H9 (cell line): Measurements from ENCODE around the gene MICAL2. TPM values are rescaled to one million over a fixed set of nuclear protein-coding genes. Genes with fewer than 3 reads are reported as not detected.

Experiments
- DNase-seq: peaks from one replicate; pipeline ENCODE4 v3.0.0-alpha.2; 2017
- H2AFZ ChIP-seq: one replicate; pipeline ENCODE4 v1.6.1; 2013; ENCODE audit warnings: mild to moderate bottlenecking, low read length, control low read depth, moderate library complexity
- H2AK5ac ChIP-seq: 2 replicates; pipeline ENCODE4 v1.6.1; 2013; ENCODE audit warnings: low read length, control low read depth, mixed read lengths; ENCODE audit not compliant: insufficient read length
- H2BK120ac ChIP-seq: one replicate; pipeline ENCODE4 v1.6.1; 2013; ENCODE audit warnings: low read depth, mild to moderate bottlenecking, low read length, control low read depth, inconsistent platforms; ENCODE audit not compliant: poor library complexity, severe bottlenecking
- H2BK12ac ChIP-seq: 2 replicates; pipeline ENCODE4 v1.6.1; 2013; ENCODE audit warnings: low read length, control low read depth, mixed read lengths, low read depth; ENCODE audit not compliant: insufficient read length
- H2BK15ac ChIP-seq: 2 replicates; pipeline ENCODE4 v1.6.1; 2013; ENCODE audit warnings: low read depth, low read length, control low read depth
- H2BK20ac ChIP-seq: one replicate; pipeline ENCODE4 v1.6.1; 2013; ENCODE audit warnings: low read depth, mild to moderate bottlenecking, low read length, control low read depth, inconsistent platforms; ENCODE audit not compliant: poor library complexity, severe bottlenecking
- H2BK5ac ChIP-seq: 2 replicates; pipeline ENCODE4 v1.6.1; 2013; ENCODE audit warnings: low read length, control low read depth, mixed read lengths; ENCODE audit not compliant: insufficient read length
- H3K14ac ChIP-seq: 2 replicates; pipeline ENCODE4 v1.6.1; 2013; ENCODE audit warnings: low read length, control low read depth; ENCODE audit not compliant: insufficient read depth
- H3K18ac ChIP-seq: 2 replicates; pipeline ENCODE4 v1.6.1; 2013; ENCODE audit warnings: low read depth, mild to moderate bottlenecking, mixed read lengths, low read length, control low read depth; ENCODE audit not compliant: insufficient read length
- H3K23ac ChIP-seq: 2 replicates; pipeline ENCODE4 v1.6.1; 2013; ENCODE audit warnings: low read length, control low read depth, mixed read lengths, low read depth; ENCODE audit not compliant: insufficient read length
- H3K23me2 ChIP-seq: 2 replicates; pipeline ENCODE4 v1.6.1; 2013; ENCODE audit warnings: low read depth, mild to moderate bottlenecking, mixed read lengths, low read length, control low read depth; ENCODE audit not compliant: insufficient read length, poor library complexity, severe bottlenecking
- H3K27ac ChIP-seq: 2 replicates; pipeline ENCODE4 v1.5.1; 2013; ENCODE audit warnings: low read length, control low read depth, mixed read lengths, low read depth; ENCODE audit not compliant: insufficient read length
- H3K27me3 ChIP-seq: 2 replicates; pipeline ENCODE4 v1.6.1; 2013; ENCODE audit warnings: low read length, control low read depth, inconsistent platforms; ENCODE audit not compliant: insufficient read depth
- H3K4ac ChIP-seq: 2 replicates; pipeline ENCODE4 v1.6.1; 2013; ENCODE audit warnings: low read depth, mild to moderate bottlenecking, control low read depth, inconsistent platforms, low read length, moderate library complexity
- H3K4me1 ChIP-seq: 2 replicates; pipeline ENCODE4 v1.6.1; 2013; ENCODE audit warnings: low read length, control low read depth, inconsistent platforms; ENCODE audit not compliant: insufficient read depth
- H3K4me2 ChIP-seq: 2 replicates; pipeline ENCODE4 v1.6.1; 2013; ENCODE audit warnings: low read length, control low read depth, mixed read lengths; ENCODE audit not compliant: insufficient read length, insufficient read depth
- H3K56ac ChIP-seq: 2 replicates; pipeline ENCODE4 v1.6.1; 2013; ENCODE audit warnings: low read depth, mild to moderate bottlenecking, mixed read lengths, low read length, control low read depth; ENCODE audit not compliant: insufficient read length
- H3K79me1 ChIP-seq: 2 replicates; pipeline ENCODE4 v1.6.1; 2013; ENCODE audit warnings: low read depth, mild to moderate bottlenecking, moderate library complexity, low read length, control low read depth, inconsistent platforms; ENCODE audit not compliant: insufficient read depth, poor library complexity, severe bottlenecking
- H3K79me2 ChIP-seq: 2 replicates; pipeline ENCODE4 v1.6.1; 2013; ENCODE audit warnings: low read length, control low read depth, inconsistent platforms; ENCODE audit not compliant: insufficient read depth
- H3K9ac ChIP-seq: 2 replicates; pipeline ENCODE4 v1.6.1; 2013; ENCODE audit warnings: low read length, control low read depth, mixed read lengths; ENCODE audit not compliant: insufficient read length; ENCODE audit errors: extremely low read depth
- H3K9me3 ChIP-seq: one replicate; pipeline ENCODE4 v1.6.1; 2013; ENCODE audit warnings: low read depth, low read length, inconsistent platforms; ENCODE audit not compliant: control insufficient read depth
- H3T11ph ChIP-seq: one replicate; pipeline ENCODE4 v1.6.1; 2013; ENCODE audit warnings: mild to moderate bottlenecking, low read length, control low read depth, inconsistent platforms
- H4K20me1 ChIP-seq: one replicate; pipeline ENCODE4 v1.6.1; 2013; ENCODE audit not compliant: control insufficient read depth, insufficient read length, insufficient read depth
- H4K5ac ChIP-seq: 2 replicates; pipeline ENCODE4 v1.6.1; 2013; ENCODE audit warnings: low read depth, mild to moderate bottlenecking, mixed read lengths, low read length, control low read depth; ENCODE audit not compliant: insufficient read length
- H4K8ac ChIP-seq: replicated peaks from 2 replicates; pipeline ENCODE4 v1.6.1; 2013; ENCODE audit warnings: low read length, control low read depth, mixed read lengths, low read depth; ENCODE audit not compliant: insufficient read length
- H4K91ac ChIP-seq: 2 replicates; pipeline ENCODE4 v1.6.1; 2013; ENCODE audit warnings: low read depth, mild to moderate bottlenecking, moderate library complexity, mixed read lengths, low read length, control low read depth; ENCODE audit not compliant: insufficient read length
- H3K27ac Mint-ChIP-seq, 3 experiments: 2 replicates in 2 of 3; 3 replicates in 1 of 3; pipeline ENCODE4 v1.8.0; 2020 to 2021; ENCODE audit warnings: mixed read lengths in 3 of 3, mild to moderate bottlenecking in 1 of 3, moderate library complexity in 1 of 3
- H3K27me3 Mint-ChIP-seq: 2 replicates; pipeline ENCODE4 v1.8.0; 2021; ENCODE audit warnings: low read depth, mild to moderate bottlenecking, moderate library complexity, mixed read lengths
- H3K36me3 Mint-ChIP-seq, 3 experiments: 2 replicates in 2 of 3; 3 replicates in 1 of 3; pipeline ENCODE4 v1.8.0; 2020 to 2021; ENCODE audit warnings: low read depth in 3 of 3, mixed read lengths in 3 of 3; ENCODE audit not compliant: insufficient read depth in 1 of 3
- H3K4me1 Mint-ChIP-seq, 2 experiments: 2 replicates each; pipeline ENCODE4 v1.8.0; 2020; ENCODE audit warnings: mixed read lengths in 2 of 2
- H3K4me3 Mint-ChIP-seq, 2 experiments: 2 replicates in 1 of 2; 3 replicates in 1 of 2; pipeline ENCODE4 v1.8.0; 2020 to 2021; ENCODE audit warnings: mild to moderate bottlenecking in 2 of 2, mixed read lengths in 2 of 2, moderate library complexity in 1 of 2
- H3K9me3 Mint-ChIP-seq, 2 experiments: 2 replicates in 1 of 2; 3 replicates in 1 of 2; pipeline ENCODE4 v1.8.0; 2020; ENCODE audit warnings: mild to moderate bottlenecking in 2 of 2, mixed read lengths in 2 of 2, moderate library complexity in 1 of 2
- WGBS: extraction: QIAGEN DNeasy Blood & Tissue Kit; methylation state at CpG from one replicate; pipeline ENCODE4 v1.1.7; 2013; ENCODE audit warnings: missing lambda C conversion rate, low lambda C conversion rate, mixed read lengths; ENCODE audit not compliant: insufficient read length; ENCODE audit errors: extremely low coverage; 5-methylcytosine and 5-hydroxymethylcytosine counted together
- total RNA-seq: library from RNA; stranded (reverse); gene quantifications from 2 replicates; pipeline ENCODE4 v1.2.1, GENCODE V29; 2021
- TF ChIP-seq, protein P1 (sequence below): fragments of 200-600 bp; sonication (generic); conservative IDR thresholded peaks from 3 replicates; pipeline ENCODE4 v1.8.0; 2021; ENCODE audit warnings: antibody characterized with exemption, mild to moderate bottlenecking

The MICAL2 gene
- total RNA-seq, 1 experiment from 2014 or later, result 4.7 TPM

DNA sequence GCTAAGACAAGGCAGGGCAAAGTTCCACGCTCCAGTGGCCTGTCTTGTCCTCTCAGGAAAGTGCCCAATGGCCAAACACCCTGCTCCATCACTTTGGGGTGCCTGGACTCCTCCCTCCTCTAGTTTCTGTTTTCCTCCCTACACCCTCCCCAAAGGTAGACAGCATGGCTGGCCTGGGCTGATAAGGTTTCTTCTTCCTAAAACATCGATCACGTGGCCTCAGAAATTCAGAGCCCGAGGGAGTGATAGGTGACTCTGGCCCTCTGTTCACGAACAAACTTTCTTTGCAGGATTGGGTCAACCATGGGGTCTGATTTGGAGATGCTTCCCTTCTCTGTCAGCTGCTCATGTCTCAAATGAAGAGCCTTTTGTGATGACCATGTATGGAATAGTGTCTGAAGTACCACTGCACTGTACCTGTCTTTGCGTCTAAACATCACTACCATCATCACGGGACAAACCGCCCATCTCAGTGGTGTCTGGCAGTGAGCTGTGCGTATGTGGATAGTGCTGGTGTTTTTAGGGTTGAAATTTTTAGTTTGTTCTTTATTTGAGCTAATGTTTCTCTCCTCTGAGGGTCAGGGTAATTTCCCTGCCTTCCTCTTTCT, 6.1 kb downstream of the MICAL2 start:
- no peak overlapping the region for H2BK15ac ChIP-seq
- H2AFZ ChIP-seq, result no peak overlapping the region
- WGBS, result no CpG with 5 or more reads among the region's 9 CpGs
- H3K9ac ChIP-seq, result no peak overlapping the region
- H2BK5ac ChIP-seq, result no peak overlapping the region
- no peak overlapping the region for H2BK12ac ChIP-seq
- H3K4me3 Mint-ChIP-seq, result no peak overlapping the region
- H3K27ac ChIP-seq, result no peak overlapping the region
- H3T11ph ChIP-seq, result no peak overlapping the region
- H2BK120ac ChIP-seq, result no peak overlapping the region
- no peak overlapping the region; the same call in 1 of the 2 replicates for H3K14ac ChIP-seq
- H3K23ac ChIP-seq, result no peak overlapping the region
- H3K9me3 ChIP-seq, result no peaks in the 10 kb centered on the region
- H3K4me2 ChIP-seq, result no peak overlapping the region
- H2BK20ac ChIP-seq, result no peak overlapping the region
- H4K20me1 ChIP-seq, result no peaks in the 10 kb centered on the region
- H2AK5ac ChIP-seq, result no peak overlapping the region
- H4K8ac ChIP-seq, result no peak overlapping the region
- peaks cover 56% of the 10 kb centered on the region for H3K27me3 Mint-ChIP-seq
- H3K4me1 Mint-ChIP-seq, result peaks cover 11 to 15% of the 10 kb centered on the region in 2 experiments
- no peak overlapping the region for H3K18ac ChIP-seq
- H3K4me1 ChIP-seq, result no peaks in the 10 kb centered on the region
- no peak overlapping the region for H4K5ac ChIP-seq
- H3K79me2 ChIP-seq, result no peaks in the 10 kb centered on the region
- TF ChIP-seq, protein P1, sequence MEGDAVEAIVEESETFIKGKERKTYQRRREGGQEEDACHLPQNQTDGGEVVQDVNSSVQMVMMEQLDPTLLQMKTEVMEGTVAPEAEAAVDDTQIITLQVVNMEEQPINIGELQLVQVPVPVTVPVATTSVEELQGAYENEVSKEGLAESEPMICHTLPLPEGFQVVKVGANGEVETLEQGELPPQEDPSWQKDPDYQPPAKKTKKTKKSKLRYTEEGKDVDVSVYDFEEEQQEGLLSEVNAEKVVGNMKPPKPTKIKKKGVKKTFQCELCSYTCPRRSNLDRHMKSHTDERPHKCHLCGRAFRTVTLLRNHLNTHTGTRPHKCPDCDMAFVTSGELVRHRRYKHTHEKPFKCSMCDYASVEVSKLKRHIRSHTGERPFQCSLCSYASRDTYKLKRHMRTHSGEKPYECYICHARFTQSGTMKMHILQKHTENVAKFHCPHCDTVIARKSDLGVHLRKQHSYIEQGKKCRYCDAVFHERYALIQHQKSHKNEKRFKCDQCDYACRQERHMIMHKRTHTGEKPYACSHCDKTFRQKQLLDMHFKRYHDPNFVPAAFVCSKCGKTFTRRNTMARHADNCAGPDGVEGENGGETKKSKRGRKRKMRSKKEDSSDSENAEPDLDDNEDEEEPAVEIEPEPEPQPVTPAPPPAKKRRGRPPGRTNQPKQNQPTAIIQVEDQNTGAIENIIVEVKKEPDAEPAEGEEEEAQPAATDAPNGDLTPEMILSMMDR, result no peak
- no peak overlapping the region for H4K91ac ChIP-seq
- no peaks in the 10 kb centered on the region for H3K23me2 ChIP-seq
- H3K56ac ChIP-seq, result no peak overlapping the region
- no peak for DNase-seq
- H3K79me1 ChIP-seq, result no peaks in the 10 kb centered on the region
- H3K9me3 Mint-ChIP-seq, result no peaks in the 10 kb centered on the region
- no peak overlapping the region for H3K4ac ChIP-seq
- no peak overlapping the region for H3K27ac Mint-ChIP-seq
- H3K36me3 Mint-ChIP-seq, result no peaks in the 10 kb centered on the region
- H3K27me3 ChIP-seq, result peaks cover 4% of the 10 kb centered on the region; the same call in 1 of the 2 replicates
